ENCODE data around the gene JAG1. TPM values are rescaled to one million over a fixed set of nuclear protein-coding genes. Genes with fewer than 3 reads are reported as not detected.

JAG1 gene
- total RNA-seq, 4 donors from 2014 or later, result 34.3 to 81.9 (median 45.7) TPM

DNA sequence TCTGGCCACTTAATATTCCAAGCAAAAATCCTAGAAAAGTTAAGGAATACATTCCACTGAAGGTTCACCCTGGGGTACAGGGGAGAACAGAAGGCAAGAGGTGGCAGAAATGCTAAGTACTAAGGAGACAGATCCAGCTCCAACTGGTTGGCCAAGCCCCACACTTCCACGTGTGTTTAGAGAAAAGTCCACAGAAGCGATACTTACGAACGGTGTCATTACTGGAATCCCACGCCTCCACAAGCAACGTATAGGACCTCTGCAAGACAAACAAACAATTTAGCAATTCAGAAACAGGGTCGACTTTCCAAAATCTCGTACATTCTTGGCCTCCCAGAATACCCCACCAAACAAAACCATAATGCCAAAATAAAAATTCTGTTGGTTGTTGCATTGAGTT is 10.0 kb downstream of the JAG1 start:
- TF ChIP-seq EP300 (IDR thresholded peaks at IDR 0.05) (no peak), POLR2A (IDR thresholded peaks at IDR 0.05) (no peak), POLR2AphosphoS5 (IDR thresholded peaks at IDR 0.05) (no peak)
- TF ChIP-seq, protein P1, sequence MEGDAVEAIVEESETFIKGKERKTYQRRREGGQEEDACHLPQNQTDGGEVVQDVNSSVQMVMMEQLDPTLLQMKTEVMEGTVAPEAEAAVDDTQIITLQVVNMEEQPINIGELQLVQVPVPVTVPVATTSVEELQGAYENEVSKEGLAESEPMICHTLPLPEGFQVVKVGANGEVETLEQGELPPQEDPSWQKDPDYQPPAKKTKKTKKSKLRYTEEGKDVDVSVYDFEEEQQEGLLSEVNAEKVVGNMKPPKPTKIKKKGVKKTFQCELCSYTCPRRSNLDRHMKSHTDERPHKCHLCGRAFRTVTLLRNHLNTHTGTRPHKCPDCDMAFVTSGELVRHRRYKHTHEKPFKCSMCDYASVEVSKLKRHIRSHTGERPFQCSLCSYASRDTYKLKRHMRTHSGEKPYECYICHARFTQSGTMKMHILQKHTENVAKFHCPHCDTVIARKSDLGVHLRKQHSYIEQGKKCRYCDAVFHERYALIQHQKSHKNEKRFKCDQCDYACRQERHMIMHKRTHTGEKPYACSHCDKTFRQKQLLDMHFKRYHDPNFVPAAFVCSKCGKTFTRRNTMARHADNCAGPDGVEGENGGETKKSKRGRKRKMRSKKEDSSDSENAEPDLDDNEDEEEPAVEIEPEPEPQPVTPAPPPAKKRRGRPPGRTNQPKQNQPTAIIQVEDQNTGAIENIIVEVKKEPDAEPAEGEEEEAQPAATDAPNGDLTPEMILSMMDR (IDR thresholded peaks at IDR 0.05), result no peak
- H3K4me1 ChIP-seq, result peaks cover 0 to 88% (median 8%) of the 10 kb centered on the region in 3 donors
- ATAC-seq, result no peak
- H3K27me3 ChIP-seq, result no peaks in the 10 kb centered on the region
- H3K4me3 ChIP-seq, result no peak overlapping the region
- peak overlapping the region in 2 of 4 donors; percentile 4 to 37 for H3K27ac ChIP-seq
- H3K36me3 ChIP-seq, result peaks cover 0 to 55% of the 10 kb centered on the region in 2 donors
- 71 to 77% methylated on average over 8 of the region's 8 CpGs for WGBS, 2 donors (ENCODE audit: low coverage in 1 of 2)
- H3K9me3 ChIP-seq, result no peaks in the 10 kb centered on the region

DNA sequence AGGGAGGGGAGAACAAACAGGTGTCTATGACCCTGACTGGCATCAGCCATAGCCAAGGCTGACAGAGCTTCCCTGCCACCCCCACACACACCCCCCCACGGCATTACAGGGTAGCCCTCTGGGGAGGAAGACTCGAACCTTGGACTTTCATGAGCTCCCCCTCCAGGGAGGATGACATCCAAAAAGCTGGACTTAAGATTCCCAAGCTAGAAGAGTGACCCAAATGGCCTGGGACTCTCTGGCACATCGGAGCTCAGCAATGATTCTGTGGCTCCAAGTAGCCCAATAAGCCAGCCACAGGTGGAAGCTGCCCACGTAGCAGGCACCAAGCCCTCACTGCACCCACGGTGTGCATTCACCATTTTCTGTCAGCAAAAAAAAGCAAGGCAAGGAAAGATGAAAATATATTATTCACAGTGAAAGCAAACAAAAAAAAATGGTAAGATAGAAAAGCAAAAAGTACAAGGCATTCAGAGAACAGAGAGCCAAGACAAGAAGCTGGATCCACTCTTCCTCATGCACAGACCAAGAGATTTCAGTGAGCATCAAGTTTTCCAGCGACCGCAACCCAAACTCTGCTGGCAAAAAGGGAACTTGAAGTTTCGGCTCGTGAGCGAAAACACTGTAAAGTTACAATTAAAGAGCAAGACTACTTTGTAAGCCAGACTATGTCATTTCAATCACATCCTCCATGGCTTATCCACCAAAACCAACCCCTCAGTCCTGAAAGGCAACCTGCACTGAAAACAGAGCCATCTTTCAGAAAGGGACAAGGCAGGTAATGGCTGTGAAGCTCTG is 10.9 kb downstream of the JAG1 start:
- TF ChIP-seq, protein P1 (IDR thresholded peaks at IDR 0.05), result no peak
- TF ChIP-seq POLR2A (IDR thresholded peaks at IDR 0.05) (no peak), POLR2AphosphoS5 (IDR thresholded peaks at IDR 0.05) (no peak), EP300 (IDR thresholded peaks at IDR 0.05) (no peak)
- H3K36me3 ChIP-seq, result peaks cover 0 to 56% of the 10 kb centered on the region in 2 donors
- H3K27me3 ChIP-seq, result no peaks in the 10 kb centered on the region
- H3K9me3 ChIP-seq, result no peaks in the 10 kb centered on the region
- no peak for ATAC-seq
- peaks cover 0 to 81% (median 8%) of the 10 kb centered on the region in 3 donors for H3K4me1 ChIP-seq
- H3K4me3 ChIP-seq, result no peak overlapping the region
- peak overlapping the region in 2 of 4 donors; percentile 35 to 37 for H3K27ac ChIP-seq
- WGBS, 2 donors (ENCODE audit: low coverage in 1 of 2), result 46 to 69% methylated on average over 5 to 9 of the region's 10 CpGs

DNA sequence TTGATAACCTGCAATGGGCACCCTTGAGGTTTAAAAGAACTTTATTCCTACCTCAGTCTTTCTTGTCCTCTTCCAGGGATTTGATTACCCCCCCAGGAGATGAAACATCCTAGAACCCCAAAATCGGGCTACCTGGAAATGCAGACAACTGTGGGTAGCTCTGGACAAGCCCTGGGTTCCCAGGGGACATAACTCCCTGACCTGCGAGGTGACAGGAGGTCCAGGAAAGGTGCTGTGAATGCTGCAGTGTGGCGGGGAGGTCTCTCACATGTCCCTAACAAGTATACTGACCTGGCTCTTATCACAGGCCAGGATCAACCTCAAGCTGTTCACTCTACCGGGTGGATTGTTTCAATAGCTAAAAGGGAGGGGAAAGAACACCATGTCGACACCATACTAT is 11.6 kb downstream of the JAG1 start:
- 70 to 88% methylated on average over 2 to 3 of the region's 5 CpGs for WGBS, 2 donors (ENCODE audit: low coverage in 1 of 2)
- Histone ChIP-seq H3K9me3 (no peaks in the 10 kb centered on the region), H3K4me3 (no peak overlapping the region), H3K4me1 (peaks cover 0 to 81% (median 8%) of the 10 kb centered on the region in 3 donors), H3K27ac (peak overlapping the region in 2 of 4 donors; percentile 35 to 37), H3K27me3 (no peaks in the 10 kb centered on the region), H3K36me3 (peaks cover 0 to 56% of the 10 kb centered on the region in 2 donors)
- TF ChIP-seq POLR2A (IDR thresholded peaks at IDR 0.05), result no peak
- no peak for TF ChIP-seq EP300 (IDR thresholded peaks at IDR 0.05)
- TF ChIP-seq POLR2AphosphoS5 (IDR thresholded peaks at IDR 0.05), result no peak
- TF ChIP-seq, protein P1 (IDR thresholded peaks at IDR 0.05), result no peak
- no peak for ATAC-seq

DNA sequence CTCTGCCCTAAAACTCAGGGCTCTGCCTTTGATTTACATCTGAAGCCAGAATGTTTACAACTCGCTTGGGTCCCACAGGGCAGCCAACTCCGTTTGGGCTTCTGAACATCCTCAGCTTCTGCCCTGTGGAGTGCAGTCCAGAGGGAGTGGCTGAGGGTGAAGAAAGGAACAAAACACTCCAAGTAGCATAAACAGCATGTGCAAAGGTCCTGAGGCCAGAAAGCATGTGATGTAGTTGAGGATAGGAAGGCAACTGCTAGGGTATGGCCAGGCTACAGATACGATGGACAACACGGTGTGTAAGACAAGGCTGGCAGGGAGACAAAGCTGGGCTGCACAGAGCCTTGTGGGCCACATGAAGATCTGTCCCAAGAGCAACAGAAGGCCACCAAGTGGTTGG is 12.5 kb downstream of the JAG1 start:
- 60 to 93% methylated on average over 1 to 3 of the region's 4 CpGs for WGBS, 2 donors (ENCODE audit: low coverage in 1 of 2)
- no peaks in the 10 kb centered on the region for H3K9me3 ChIP-seq
- peaks cover 0 to 75% (median 7%) of the 10 kb centered on the region in 3 donors for H3K4me1 ChIP-seq
- no peak for ATAC-seq
- H3K4me3 ChIP-seq, result no peak overlapping the region
- H3K36me3 ChIP-seq, result peaks cover 0 to 62% of the 10 kb centered on the region in 2 donors
- H3K27me3 ChIP-seq, result no peaks in the 10 kb centered on the region
- TF ChIP-seq EP300 (IDR thresholded peaks at IDR 0.05) (no peak), POLR2A (IDR thresholded peaks at IDR 0.05) (no peak), POLR2AphosphoS5 (IDR thresholded peaks at IDR 0.05) (peak; percentile 2)
- TF ChIP-seq, protein P1 (IDR thresholded peaks at IDR 0.05), result no peak
- H3K27ac ChIP-seq, result peak overlapping the region in 2 of 4 donors; percentile 8 to 13

DNA sequence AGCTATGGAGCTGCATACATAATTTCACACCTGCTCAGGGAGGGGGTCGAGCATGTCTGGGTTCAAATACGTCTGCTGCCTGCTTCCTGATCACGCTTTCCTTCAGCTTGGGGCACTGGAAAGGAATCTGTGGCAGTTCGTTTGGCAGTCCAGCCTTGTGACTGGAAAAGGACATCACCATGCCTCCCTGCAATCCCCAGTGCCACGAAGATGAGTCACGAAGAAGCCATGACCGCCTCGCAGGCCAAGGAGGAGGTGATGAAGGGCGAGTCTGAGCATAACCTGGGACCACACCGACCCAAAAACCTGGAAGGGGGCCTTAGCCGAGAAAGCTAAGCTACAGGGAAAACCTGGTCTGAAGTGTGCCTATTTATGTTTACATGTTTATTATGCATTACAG is 13.1 kb downstream of the JAG1 start:
- WGBS, 2 donors (ENCODE audit: low coverage in 1 of 2), result 90 to 93% methylated on average over 3 to 4 of the region's 11 CpGs
- Histone ChIP-seq H3K9me3 (no peaks in the 10 kb centered on the region), H3K27me3 (no peaks in the 10 kb centered on the region), H3K4me1 (peaks cover 0 to 73% (median 3%) of the 10 kb centered on the region in 3 donors), H3K4me3 (no peak overlapping the region), H3K27ac (peak overlapping the region in 3 of 4 donors; percentile 7 to 51 (median 13)), H3K36me3 (peaks cover 0 to 67% of the 10 kb centered on the region in 2 donors)
- no peak for ATAC-seq
- TF ChIP-seq POLR2AphosphoS5 (IDR thresholded peaks at IDR 0.05), result peak; percentile 59
- no peak for TF ChIP-seq POLR2A (IDR thresholded peaks at IDR 0.05)
